Testis (tissue), 3 donors: ENCODE results near the gene DUSP28. TPM values are rescaled to one million over a fixed set of nuclear protein-coding genes. Genes with fewer than 3 reads are reported as not detected.

Source experiments
- DNase-seq: peaks from one replicate; pipeline ENCODE4 v3.0.0-alpha.2; 2019
- H3K27ac ChIP-seq, 2 donors: fragments of 200-600 bp; sonication (generic); one replicate each; pipeline ENCODE4 v1.5.1; 2019
- H3K27me3 ChIP-seq: fragments of 200-600 bp; sonication (generic); one replicate; pipeline ENCODE4 v1.5.1; 2019
- H3K36me3 ChIP-seq: fragments of 200-600 bp; sonication (generic); one replicate; pipeline ENCODE4 v1.5.1; 2017; ENCODE audit warnings: low read depth; ENCODE audit errors: missing control alignments
- H3K4me1 ChIP-seq: fragments of 200-600 bp; sonication (generic); one replicate; pipeline ENCODE4 v1.5.1; 2019
- H3K4me3 ChIP-seq, 2 donors: fragments of 200-600 bp; sonication (generic); one replicate each; pipeline ENCODE4 v1.5.1; 2017 to 2019
- H3K9me3 ChIP-seq: fragments of 200-600 bp; sonication (generic); one replicate; pipeline ENCODE4 v1.5.1; 2017
- POLR2A ChIP-seq: fragments of 450-650 bp; IDR thresholded peaks from one replicate; pipeline ENCODE4 v1.6.1; 2017; ENCODE audit warnings: antibody characterized with exemption, mild to moderate bottlenecking, moderate library complexity
- WGBS, 2 donors: methylation state at CpG; one replicate each; pipeline ENCODE4 v1.1.5; 2018; 5-methylcytosine and 5-hydroxymethylcytosine counted together
- intact Hi-C: fragments of 100-400 bp; cut with DNase I; formaldehyde crosslinking; loops from one replicate; pipeline ENCODE4 v1.15.1; 2023; ENCODE audit warnings: low total_unique reads
- polyA plus RNA-seq: library from polyadenylated mRNA; stranded (reverse); fragments of 350-450 nt; fragmentation: Illumina TruSeq; extraction: RNeasy Lipid Tissue Mini Kit (QIAGEN cat#74804); gene quantifications from one replicate; pipeline ENCODE4 v1.2.3, GENCODE V29; 2014; ENCODE audit warnings: low read depth, low replicate concordance; ENCODE audit not compliant: insufficient read depth
- total RNA-seq, 2 donors: library from RNA; depleted of rRNA; stranded (reverse); fragments of >200 nt; gene quantifications; one replicate each; pipeline ENCODE4 v1.2.3, GENCODE V29; 2016
- TF ChIP-seq, protein P1 (sequence below), 3 experiments: fragments of 450-650 bp in 2 of 3; fragments of 200-600 bp in 1 of 3; sonication (generic) in 1 of 3; IDR thresholded peaks; one replicate each; pipeline ENCODE4 v1.5.1; 2016 to 2019; ENCODE audit warnings: antibody characterized with exemption in 3 of 3, mild to moderate bottlenecking in 2 of 3, moderate library complexity in 1 of 3

Gene DUSP28
- total and polyA plus RNA-seq, 3 donors from 2014 or later: 19.3 to 37.6 (median 24.7) TPM

DNA sequence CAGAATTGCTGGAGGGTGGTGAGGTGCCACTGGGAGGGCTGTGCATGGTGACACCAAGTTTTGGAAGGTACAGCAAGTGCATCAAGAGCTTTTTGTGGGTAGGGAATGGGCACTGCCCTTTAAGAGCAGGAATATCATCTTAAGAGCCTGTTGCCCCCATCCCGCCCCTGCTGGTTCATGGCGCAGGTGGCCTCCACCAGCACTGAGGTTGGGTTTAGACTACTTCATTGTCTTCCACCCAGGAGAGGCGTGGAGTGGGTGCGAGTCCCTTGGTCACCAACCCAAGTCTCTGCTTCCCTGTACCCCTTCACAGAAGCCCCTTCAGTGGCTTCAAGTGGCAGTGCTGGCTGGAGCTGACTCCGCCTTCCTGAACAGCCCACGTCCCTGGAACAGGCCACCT, 15.9 kb downstream of the DUSP28 start:
- intact Hi-C loops: no loop called here
- TF ChIP-seq, protein P1, sequence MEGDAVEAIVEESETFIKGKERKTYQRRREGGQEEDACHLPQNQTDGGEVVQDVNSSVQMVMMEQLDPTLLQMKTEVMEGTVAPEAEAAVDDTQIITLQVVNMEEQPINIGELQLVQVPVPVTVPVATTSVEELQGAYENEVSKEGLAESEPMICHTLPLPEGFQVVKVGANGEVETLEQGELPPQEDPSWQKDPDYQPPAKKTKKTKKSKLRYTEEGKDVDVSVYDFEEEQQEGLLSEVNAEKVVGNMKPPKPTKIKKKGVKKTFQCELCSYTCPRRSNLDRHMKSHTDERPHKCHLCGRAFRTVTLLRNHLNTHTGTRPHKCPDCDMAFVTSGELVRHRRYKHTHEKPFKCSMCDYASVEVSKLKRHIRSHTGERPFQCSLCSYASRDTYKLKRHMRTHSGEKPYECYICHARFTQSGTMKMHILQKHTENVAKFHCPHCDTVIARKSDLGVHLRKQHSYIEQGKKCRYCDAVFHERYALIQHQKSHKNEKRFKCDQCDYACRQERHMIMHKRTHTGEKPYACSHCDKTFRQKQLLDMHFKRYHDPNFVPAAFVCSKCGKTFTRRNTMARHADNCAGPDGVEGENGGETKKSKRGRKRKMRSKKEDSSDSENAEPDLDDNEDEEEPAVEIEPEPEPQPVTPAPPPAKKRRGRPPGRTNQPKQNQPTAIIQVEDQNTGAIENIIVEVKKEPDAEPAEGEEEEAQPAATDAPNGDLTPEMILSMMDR (IDR thresholded peaks at IDR 0.05): no peak
- no peak for TF ChIP-seq POLR2A
- H3K27me3 ChIP-seq: no peaks in the 10 kb centered on the region
- H3K4me3 ChIP-seq: no peak overlapping the region
- H3K27ac ChIP-seq: no peak overlapping the region
- no peaks in the 10 kb centered on the region for H3K4me1 ChIP-seq
- WGBS, 2 donors: 84 to 100% methylated on average over 3 to 6 of the region's 6 CpGs
- no peak for DNase-seq
- H3K36me3 ChIP-seq: no peaks in the 10 kb centered on the region
- no peaks in the 10 kb centered on the region for H3K9me3 ChIP-seq

- TF ChIP-seq POLR2A: no peak
- TF ChIP-seq, protein P1 (IDR thresholded peaks at IDR 0.05): no peak
- Histone ChIP-seq H3K9me3 (no peaks in the 10 kb centered on the region), H3K27me3 (no peaks in the 10 kb centered on the region), H3K27ac (no peak overlapping the region), H3K36me3 (no peaks in the 10 kb centered on the region), H3K4me3 (no peak overlapping the region), H3K4me1 (no peaks in the 10 kb centered on the region)
- DNase-seq: no peak
- 91 to 100% methylated on average over 2 to 27 of the region's 32 CpGs for WGBS, 2 donors
- intact Hi-C loops: no loop called here
These were observed 16.5 kb downstream of the DUSP28 start for GRCh38 chr2:240576436-240577205.

- H3K9me3 ChIP-seq: no peaks in the 10 kb centered on the region
- TF ChIP-seq, protein P1 (IDR thresholded peaks at IDR 0.05): no peak
- no peak for TF ChIP-seq POLR2A
- H3K36me3 ChIP-seq: no peaks in the 10 kb centered on the region
- intact Hi-C loops: no loop called here
- WGBS, 2 donors: 80 to 87% methylated on average over 1 to 26 of the region's 26 CpGs
- DNase-seq: no peak
- no peaks in the 10 kb centered on the region for H3K4me1 ChIP-seq
- no peak overlapping the region for H3K27ac ChIP-seq
- no peak overlapping the region for H3K4me3 ChIP-seq
- H3K27me3 ChIP-seq: no peaks in the 10 kb centered on the region
These were observed 17.3 kb downstream of the DUSP28 start for GRCh38 chr2:240577281-240578109.

DNA sequence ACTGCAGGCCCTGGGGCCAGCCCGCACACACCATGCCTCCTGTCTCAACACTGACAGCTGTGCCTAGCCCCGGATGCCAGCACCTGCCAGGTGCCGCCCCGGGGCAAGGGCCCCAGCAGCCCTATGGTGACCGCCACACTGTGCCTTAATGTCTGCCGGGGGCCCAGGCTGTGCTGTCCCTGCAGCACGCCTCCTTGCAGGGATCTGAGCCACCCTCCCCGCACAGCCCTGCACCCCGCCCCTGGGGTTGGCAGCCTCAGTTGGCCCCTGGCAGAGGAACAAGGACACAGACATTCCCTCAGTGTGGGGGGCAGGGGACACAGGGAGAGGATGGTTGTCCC, 17.9 kb downstream of the DUSP28 start:
- no peak overlapping the region for H3K4me3 ChIP-seq
- no peaks in the 10 kb centered on the region for H3K9me3 ChIP-seq
- 76% methylated on average over 9 of the region's 9 CpGs; no CpG with 5 or more reads in 1 of the 2 donors for WGBS, 2 donors
- TF ChIP-seq, protein P1 (IDR thresholded peaks at IDR 0.05): no peak
- TF ChIP-seq POLR2A: no peak
- no peak for DNase-seq
- H3K27me3 ChIP-seq: no peaks in the 10 kb centered on the region
- intact Hi-C loops: no loop called here
- no peaks in the 10 kb centered on the region for H3K4me1 ChIP-seq
- H3K36me3 ChIP-seq: no peaks in the 10 kb centered on the region
- H3K27ac ChIP-seq: no peak overlapping the region
